NCI-H2196 (cell line): ENCODE results near the gene TRIM50.
"Not testable (repeated sequence)": the region's sequence is repeated elsewhere in the genome, so short reads cannot be mapped to it uniquely, and the experiment has no call there.

Experiments
- DNase-seq: peaks from one replicate; lab custom pipeline; 2025; ENCODE audit not compliant: unreplicated experiment; lab: John Stamatoyannopoulos, UW

The TRIM50 gene

GRCh38 chr7:73316521-73316920, 11.4 kb downstream of the TRIM50 start:
- no peak for DNase-seq

- no peak for DNase-seq
Observed at GRCh38 chr7:73314271-73314670, 13.6 kb downstream of the TRIM50 start.

- DNase-seq, result no peak
Observed at GRCh38 chr7:73313521-73313906, 14.4 kb downstream of the TRIM50 start.

GRCh38 chr7:73312831-73313520, 14.9 kb downstream of the TRIM50 start:
- DNase-seq, result no peak

GRCh38 chr7:73311421-73311820, 16.5 kb downstream of the TRIM50 start:
- not testable (repeated sequence) for DNase-seq

GRCh38 chr7:73308665-73309214, 19.1 kb downstream of the TRIM50 start, which contains the start of gene NSUN5:
Gene NSUN5, minus strand, starts transcription at chr7:73308826. Its CDS starts 36 bp downstream, at chr7:73308790.
- DNase-seq, result peak; percentile 88

GRCh38 chr7:73308074-73308664, 19.7 kb downstream of the TRIM50 start:
- DNase-seq, result no peak

GRCh38 chr7:73307436-73307835, 20.4 kb downstream of the TRIM50 start:
- no peak for DNase-seq

GRCh38 chr7:73304612-73305387, 23.1 kb downstream of the TRIM50 start:
- not testable (repeated sequence) for DNase-seq

GRCh38 chr7:73304071-73304470, 23.8 kb downstream of the TRIM50 start:
- DNase-seq, result no peak

- no peak for DNase-seq
Observed at GRCh38 chr7:73303546-73303945, 24.3 kb downstream of the TRIM50 start.

GRCh38 chr7:73302846-73303245, 25.0 kb downstream of the TRIM50 start:
- not testable (repeated sequence) for DNase-seq

GRCh38 chr7:73301108-73301507, 26.8 kb downstream of the TRIM50 start:
- not testable (repeated sequence) for DNase-seq

GRCh38 chr7:73299812-73300211, 28.1 kb downstream of the TRIM50 start:
- DNase-seq, result not testable (repeated sequence)

GRCh38 chr7:73297706-73298105, 30.2 kb downstream of the TRIM50 start:
- not testable (repeated sequence) for DNase-seq

GRCh38 chr7:73297235-73297634, 30.6 kb downstream of the TRIM50 start:
- DNase-seq, result not testable (repeated sequence)

- not testable (repeated sequence) for DNase-seq
Observed at GRCh38 chr7:73277210-73277609, 50.7 kb downstream of the TRIM50 start.

- DNase-seq, result not testable (repeated sequence)
Observed at GRCh38 chr7:73267813-73268212, 60.1 kb downstream of the TRIM50 start.

GRCh38 chr7:73266719-73267368, 61.0 kb downstream of the TRIM50 start:
- DNase-seq, result not testable (repeated sequence)
